ENCODE results near the gene LANCL2. TPM values are rescaled to one million over a fixed set of nuclear protein-coding genes. Genes with fewer than 3 reads are reported as not detected.

LANCL2 gene
- total and polyA plus RNA-seq, 9 of the 15 experiments (the other 6 are each of a cell fraction or from before 2014, with no cell fraction given) = 5.3 to 18.5 (median 13.5) TPM

DNA sequence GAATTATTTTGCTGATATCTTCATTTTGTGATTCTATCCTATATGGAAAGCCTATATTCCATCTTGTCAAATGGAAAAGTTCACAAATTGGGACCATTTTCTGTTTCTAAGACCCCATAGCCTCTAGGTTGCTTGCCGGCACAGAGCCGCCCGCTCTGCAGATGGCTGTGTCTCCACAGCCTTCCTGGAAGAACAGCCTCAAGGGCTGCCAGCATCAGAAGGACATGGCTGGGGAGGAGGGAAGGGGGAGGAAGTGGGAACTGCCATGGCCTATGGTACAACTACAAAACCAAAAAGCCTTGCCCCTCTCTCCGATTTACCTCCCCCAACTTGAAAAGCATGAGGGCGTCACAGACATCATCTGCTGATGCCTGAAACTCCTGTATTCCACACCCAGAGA lies 75.9 kb downstream of the LANCL2 start:
- H3K9me1 ChIP-seq (ENCODE audit: control insufficient read depth, insufficient read depth, low read length) = no peaks in the 10 kb centered on the region
- H3K4me2 ChIP-seq (ENCODE audit: insufficient read depth, low read length) = no peak overlapping the region
- DNase-seq (ENCODE audit: extremely low read depth in 1 of 4, low spot score in 3 of 4) (no peak), ATAC-seq (no peak), FAIRE-seq (no peak)
- no peak overlapping the region for H3K9ac ChIP-seq (ENCODE audit: insufficient read depth in 1 of 2, low read depth in 2 of 2, low read length in 2 of 2)
- no TSS peak for BruUV-seq (replicated peaks)
- intact Hi-C loops (cut with micrococcal nuclease) = no loop called here
- ChIA-PET CTCF (ENCODE audit: low intra/inter-chr PET ratio) (interaction anchor here (0.6 kb wide), 1 partner anchor 61 kb away, joined by 3 read pairs; no protein-coding TSS in a partner anchor), POLR2A (no interaction called here)
- TF ChIP-seq ZNF316 (IDR thresholded peaks at IDR 0.05) = peak; percentile 31; the same call in 1 of the 2 replicates
- TF ChIP-seq, protein P1, sequence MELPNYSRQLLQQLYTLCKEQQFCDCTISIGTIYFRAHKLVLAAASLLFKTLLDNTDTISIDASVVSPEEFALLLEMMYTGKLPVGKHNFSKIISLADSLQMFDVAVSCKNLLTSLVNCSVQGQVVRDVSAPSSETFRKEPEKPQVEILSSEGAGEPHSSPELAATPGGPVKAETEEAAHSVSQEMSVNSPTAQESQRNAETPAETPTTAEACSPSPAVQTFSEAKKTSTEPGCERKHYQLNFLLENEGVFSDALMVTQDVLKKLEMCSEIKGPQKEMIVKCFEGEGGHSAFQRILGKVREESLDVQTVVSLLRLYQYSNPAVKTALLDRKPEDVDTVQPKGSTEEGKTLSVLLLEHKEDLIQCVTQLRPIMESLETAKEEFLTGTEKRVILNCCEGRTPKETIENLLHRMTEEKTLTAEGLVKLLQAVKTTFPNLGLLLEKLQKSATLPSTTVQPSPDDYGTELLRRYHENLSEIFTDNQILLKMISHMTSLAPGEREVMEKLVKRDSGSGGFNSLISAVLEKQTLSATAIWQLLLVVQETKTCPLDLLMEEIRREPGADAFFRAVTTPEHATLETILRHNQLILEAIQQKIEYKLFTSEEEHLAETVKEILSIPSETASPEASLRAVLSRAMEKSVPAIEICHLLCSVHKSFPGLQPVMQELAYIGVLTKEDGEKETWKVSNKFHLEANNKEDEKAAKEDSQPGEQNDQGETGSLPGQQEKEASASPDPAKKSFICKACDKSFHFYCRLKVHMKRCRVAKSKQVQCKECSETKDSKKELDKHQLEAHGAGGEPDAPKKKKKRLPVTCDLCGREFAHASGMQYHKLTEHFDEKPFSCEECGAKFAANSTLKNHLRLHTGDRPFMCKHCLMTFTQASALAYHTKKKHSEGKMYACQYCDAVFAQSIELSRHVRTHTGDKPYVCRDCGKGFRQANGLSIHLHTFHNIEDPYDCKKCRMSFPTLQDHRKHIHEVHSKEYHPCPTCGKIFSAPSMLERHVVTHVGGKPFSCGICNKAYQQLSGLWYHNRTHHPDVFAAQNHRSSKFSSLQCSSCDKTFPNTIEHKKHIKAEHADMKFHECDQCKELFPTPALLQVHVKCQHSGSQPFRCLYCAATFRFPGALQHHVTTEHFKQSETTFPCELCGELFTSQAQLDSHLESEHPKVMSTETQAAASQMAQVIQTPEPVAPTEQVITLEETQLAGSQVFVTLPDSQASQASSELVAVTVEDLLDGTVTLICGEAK (IDR thresholded peaks at IDR 0.05) = no peak
- TF ChIP-seq, protein P1 (CRISPR knock-in tag; IDR thresholded peaks at IDR 0.05) = no peak
- no peaks in the 10 kb centered on the region for H3K79me2 ChIP-seq (ENCODE audit: control insufficient read depth, insufficient read depth, low read length)
- H3K36me3 ChIP-seq (ENCODE audit: control insufficient read depth, insufficient read depth, low read length) = no peaks in the 10 kb centered on the region
- WGBS (ENCODE audit: insufficient coverage, low coverage, missing lambda C conversion rate) = 3% methylated on average over 5 of the region's 5 CpGs
- 0 out of 2 replicates have a peak, but pooled peaks cover 6% of the 10 kb centered on the region for H4K20me1 ChIP-seq (replicated peaks; ENCODE audit: control insufficient read depth, insufficient read depth, low read length)
- H2AFZ ChIP-seq (ENCODE audit: low read depth, low read length) = no peak overlapping the region
- H3K9me3 ChIP-seq (replicated peaks; ENCODE audit: control insufficient read depth, insufficient read depth, low read depth, low read length) = no peaks in the 10 kb centered on the region
- H3K27ac ChIP-seq (ENCODE audit: extremely low read depth, low read depth, low read length) = no peak overlapping the region
- no peak overlapping the region for H3K4me3 ChIP-seq
- in situ Hi-C loops (cut with MboI) = loop anchor here (10.0 kb wide), 1 partner anchor 154 kb away; no protein-coding TSS in a partner anchor
- H3K4me1 ChIP-seq (replicated peaks in 1 of 2; ENCODE audit: control insufficient read depth in 2 of 2, insufficient read depth in 2 of 2, low read length in 2 of 2) = no peaks in the 10 kb centered on the region
- H3K27me3 ChIP-seq (ENCODE audit: control insufficient read depth in 2 of 2, insufficient read depth in 2 of 2, low read length in 2 of 2) = peaks cover 12 to 47% of the 10 kb centered on the region in 2 experiments; a peak in 4 of 5 replicates
